NCI-H2107 treated with DMSO at 0.1 percent for 48 hours (cell line): ENCODE measurements around the gene ATPAF1.
"Not testable (repeated sequence)": the region's sequence is repeated elsewhere in the genome, so short reads cannot be mapped to it uniquely, and the experiment has no call there.

Experiments
- DNase-seq: peaks from one replicate; lab custom pipeline; 2025; ENCODE audit not compliant: unreplicated experiment; lab: John Stamatoyannopoulos, UW

The ATPAF1 gene

GRCh38 chr1:46667782-46668760 lies at the start of gene ATPAF1:
Gene ATPAF1, minus strand, starts transcription at chr1:46668364. Its CDS starts 42 bp downstream, at chr1:46668322.
- peak; percentile 52 for DNase-seq

GRCh38 chr1:46717654-46718053 lies 49.5 kb upstream of the ATPAF1 start:
- no peak for DNase-seq

- DNase-seq: no peak
Measured at GRCh38 chr1:46714976-46715375, 46.8 kb upstream of the ATPAF1 start.

- DNase-seq: no peak
Measured at GRCh38 chr1:46708121-46708520, 40.0 kb upstream of the ATPAF1 start.

- DNase-seq: no peak
Measured at GRCh38 chr1:46705408-46705807, 37.2 kb upstream of the ATPAF1 start.

- DNase-seq: no peak
Measured at GRCh38 chr1:46703927-46704641, 35.9 kb upstream of the ATPAF1 start.

GRCh38 chr1:46699666-46700065 lies 31.5 kb upstream of the ATPAF1 start:
- DNase-seq: no peak

- DNase-seq: no peak
Measured at GRCh38 chr1:46697053-46697452, 28.9 kb upstream of the ATPAF1 start.

GRCh38 chr1:46694676-46695075 lies 26.5 kb upstream of the ATPAF1 start:
- DNase-seq: not testable (repeated sequence)

- no peak for DNase-seq
Measured at GRCh38 chr1:46692811-46693770, 24.9 kb upstream of the ATPAF1 start.

- DNase-seq: no peak
Measured at GRCh38 chr1:46691997-46692790, 24.0 kb upstream of the ATPAF1 start.

- DNase-seq: no peak
Measured at GRCh38 chr1:46690931-46691421, 22.8 kb upstream of the ATPAF1 start.

- DNase-seq: no peak
Measured at GRCh38 chr1:46689897-46690296, 21.7 kb upstream of the ATPAF1 start.

- DNase-seq: peak; percentile 17
Measured at GRCh38 chr1:46689356-46689755, 21.2 kb upstream of the ATPAF1 start.

GRCh38 chr1:46687921-46688509 lies 19.9 kb upstream of the ATPAF1 start:
- no peak for DNase-seq

- no peak for DNase-seq
Measured at GRCh38 chr1:46687093-46687659, 19.0 kb upstream of the ATPAF1 start.

GRCh38 chr1:46686255-46686654 lies 18.1 kb upstream of the ATPAF1 start:
- no peak for DNase-seq

GRCh38 chr1:46684670-46685069 lies 16.5 kb upstream of the ATPAF1 start:
- DNase-seq: no peak

- no peak for DNase-seq
Measured at GRCh38 chr1:46682064-46682463, 13.9 kb upstream of the ATPAF1 start.
